Stimulated activated CD8-positive, alpha-beta memory T cell treated with anti-CD3 and anti-CD28 coated beads, Interleukin-4, amount 100 ng/mL, for 4 hours (primary cell): ENCODE data around the gene PRLH.

Experiments
- DNase-seq, 2 donors: peaks; one replicate each; pipeline ENCODE4 v3.0.0-alpha.2; 2020; ENCODE audit warnings: low read depth in 2 of 2, low spot score in 1 of 2

The PRLH gene

GRCh38 chr2:237539681-237540080 is 26.7 kb upstream of the PRLH start:
- no peak for DNase-seq

- no peak for DNase-seq
Measured at GRCh38 chr2:237540223-237540775, 26.1 kb upstream of the PRLH start.

GRCh38 chr2:237540823-237541222 is 25.6 kb upstream of the PRLH start:
- no peak for DNase-seq

- DNase-seq = no peak
Measured at GRCh38 chr2:237541243-237541642, 25.1 kb upstream of the PRLH start.

- no peak for DNase-seq
Measured at GRCh38 chr2:237542001-237542704, 24.2 kb upstream of the PRLH start.

GRCh38 chr2:237546040-237546875 is 20.1 kb upstream of the PRLH start:
- no peak for DNase-seq

- DNase-seq = no peak
Measured at GRCh38 chr2:237546876-237547395, 19.4 kb upstream of the PRLH start.

GRCh38 chr2:237547841-237548416 is 18.4 kb upstream of the PRLH start:
- no peak for DNase-seq

- DNase-seq = no peak
Measured at GRCh38 chr2:237549216-237549615, 17.2 kb upstream of the PRLH start.

GRCh38 chr2:237549643-237550415 is 16.5 kb upstream of the PRLH start:
- no peak for DNase-seq

- no peak for DNase-seq
Measured at GRCh38 chr2:237551071-237551574, 15.3 kb upstream of the PRLH start.

- no peak for DNase-seq
Measured at GRCh38 chr2:237552908-237553307, 13.5 kb upstream of the PRLH start.

- no peak for DNase-seq
Measured at GRCh38 chr2:237553948-237554347, 12.4 kb upstream of the PRLH start.

GRCh38 chr2:237555560-237555959 is 10.8 kb upstream of the PRLH start:
- DNase-seq = no peak

GRCh38 chr2:237556773-237557632 is 9.4 kb upstream of the PRLH start:
- DNase-seq = no peak

- DNase-seq = no peak
Measured at GRCh38 chr2:237557633-237558015, 8.8 kb upstream of the PRLH start.

GRCh38 chr2:237558961-237559641 is 7.3 kb upstream of the PRLH start:
- DNase-seq = no peak

- DNase-seq = no peak
Measured at GRCh38 chr2:237561221-237561620, 5.2 kb upstream of the PRLH start.

- no peak for DNase-seq
Measured at GRCh38 chr2:237563816-237564215, 2.6 kb upstream of the PRLH start.
